Thoracic aorta endothelial cell (primary cell): ENCODE results near the gene RAB37. TPM values are rescaled to one million over a fixed set of nuclear protein-coding genes. Genes with fewer than 3 reads are reported as not detected.

ENCODE experiments used
- total RNA-seq: library from RNA; depleted of rRNA; stranded (reverse); fragments of >200 nt; gene quantifications from 2 replicates; pipeline ENCODE4 v1.2.3, GENCODE V29; 2012

RAB37 gene
- total RNA-seq = 0.13 and 0.43 TPM in 2 replicates

GRCh38 chr17:74736513-74737298 is at the start of gene RAB37:
RAB37 (plus strand) TSS chr17:74737256; CDS start chr17:74737273, 17 bp downstream.

GRCh38 chr17:74712756-74713155 is 24.3 kb upstream of the RAB37 start, which contains the start of gene CD300LF:
CD300LF (minus strand) TSS chr17:74712923; CDS start chr17:74712866, 57 bp downstream.

GRCh38 chr17:74748529-74749278 is 11.6 kb downstream of the RAB37 start, which contains the start of gene NHERF1:
NHERF1 (plus strand) TSS chr17:74748628; CDS start chr17:74748847, 219 bp downstream.

GRCh38 chr17:74776044-74776962 is 39.2 kb downstream of the RAB37 start, which contains the start of gene NAT9:
NAT9 (minus strand) TSS chr17:74776345; CDS start chr17:74775698, 647 bp downstream.

Other genes with a start within 250 kb of the RAB37 start
- not detected in 2 replicates for gene CD300LB, start 205.8 kb upstream of the RAB37 start, total RNA-seq
- not detected in 2 replicates for gene CD300C, start 191.1 kb upstream of the RAB37 start, total RNA-seq
- not detected in 2 replicates for gene CD300H, start 169.7 kb upstream of the RAB37 start, total RNA-seq
- gene CD300LD, start 145.0 kb upstream of the RAB37 start, total RNA-seq = not detected in 2 replicates
- gene CD300E, start 113.5 kb upstream of the RAB37 start, total RNA-seq = not detected in 2 replicates
- gene CD300LF, start 24.3 kb upstream of the RAB37 start, total RNA-seq = not detected in 2 replicates
- gene NHERF1, start 11.4 kb downstream of the RAB37 start, total RNA-seq = 17.8 and 30.4 TPM in 2 replicates
- gene NAT9, start 39.1 kb downstream of the RAB37 start, total RNA-seq = 22.9 and 28.6 TPM in 2 replicates
- gene GRIN2C, start 122.6 kb downstream of the RAB37 start, total RNA-seq = 0.07 and 0.53 TPM in 2 replicates
- gene FDXR, start 135.7 kb downstream of the RAB37 start, total RNA-seq = 39.8 and 42.3 TPM in 2 replicates
- not detected in 2 replicates for gene FADS6, start 156.4 kb downstream of the RAB37 start, total RNA-seq
- gene USH1G, start 186.0 kb downstream of the RAB37 start, total RNA-seq = not detected in 2 replicates
- not detected in 2 replicates for gene OTOP2, start 187.0 kb downstream of the RAB37 start, total RNA-seq
- gene OTOP3, start 198.6 kb downstream of the RAB37 start, total RNA-seq = not detected in 2 replicates
- gene HID1, start 235.5 kb downstream of the RAB37 start, total RNA-seq = 14.9 and 28.4 TPM in 2 replicates